Activated gamma-delta T cell treated with anti-CD3 and anti-CD28 coated beads, Interleukin-2, amount 50 U/mL, for 16 hours (primary cell): ENCODE measurements around the gene EFNA3.

Experiments
- DNase-seq: peaks from one replicate; pipeline ENCODE4 v3.0.0-alpha.2; 2020; ENCODE audit warnings: low read depth

The EFNA3 gene

GRCh38 chr1:155068599-155068998 is 10.0 kb upstream of the EFNA3 start:
- DNase-seq = no peak

DNA sequence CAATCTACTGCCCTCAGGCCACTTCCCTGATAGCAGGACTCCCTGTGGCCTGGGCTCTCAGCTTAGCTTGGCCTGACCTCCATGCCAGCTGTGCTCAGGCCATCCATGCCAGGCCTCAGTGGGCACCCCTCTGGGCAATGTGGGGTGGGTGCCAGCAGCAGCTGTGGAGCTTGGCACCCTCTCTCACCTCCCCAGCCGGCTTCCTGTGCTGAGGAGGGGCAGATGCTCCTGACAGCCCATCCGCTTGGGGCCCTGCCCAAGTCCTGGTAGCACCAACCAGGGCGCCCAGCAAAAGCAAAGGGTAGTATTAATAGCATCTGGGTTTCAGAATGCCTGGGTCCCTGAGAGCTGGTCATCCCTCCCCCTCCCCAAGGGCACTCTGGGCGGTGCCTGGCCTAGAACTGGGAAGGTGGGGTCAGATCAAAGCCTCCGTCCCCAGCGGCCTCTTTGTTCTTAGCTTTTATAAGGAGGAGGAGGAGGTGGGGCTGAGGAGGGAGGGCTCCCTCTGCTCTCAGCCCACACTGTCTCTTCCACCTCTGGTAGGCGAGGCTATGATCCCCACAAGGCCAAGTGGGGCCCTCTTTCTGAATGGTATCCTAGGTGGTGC is 9.0 kb upstream of the EFNA3 start:
- DNase-seq = no peak

DNA sequence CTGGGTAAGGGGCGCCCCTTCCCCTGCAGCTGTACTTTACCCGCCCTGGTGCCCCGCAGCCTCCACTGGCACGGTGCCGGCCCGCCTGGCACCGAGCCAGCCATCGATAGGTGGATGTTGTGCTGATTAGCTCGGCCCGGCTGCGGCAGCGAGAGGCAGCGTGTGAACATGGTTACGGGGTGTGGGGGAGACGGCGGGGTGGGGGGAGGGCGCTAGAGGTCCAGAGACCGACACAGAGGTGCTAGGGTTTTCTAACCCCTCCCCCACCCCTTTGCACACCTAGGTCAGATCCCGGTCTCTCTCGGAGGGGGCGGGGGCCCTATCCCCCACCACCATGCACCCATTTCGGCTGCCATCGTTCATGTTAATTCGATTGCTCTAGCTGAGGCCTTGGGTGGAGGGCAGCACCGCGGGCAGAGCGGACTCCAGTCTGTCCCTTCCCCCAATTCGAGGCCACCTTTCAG is 8.4 kb upstream of the EFNA3 start:
- no peak for DNase-seq

DNA sequence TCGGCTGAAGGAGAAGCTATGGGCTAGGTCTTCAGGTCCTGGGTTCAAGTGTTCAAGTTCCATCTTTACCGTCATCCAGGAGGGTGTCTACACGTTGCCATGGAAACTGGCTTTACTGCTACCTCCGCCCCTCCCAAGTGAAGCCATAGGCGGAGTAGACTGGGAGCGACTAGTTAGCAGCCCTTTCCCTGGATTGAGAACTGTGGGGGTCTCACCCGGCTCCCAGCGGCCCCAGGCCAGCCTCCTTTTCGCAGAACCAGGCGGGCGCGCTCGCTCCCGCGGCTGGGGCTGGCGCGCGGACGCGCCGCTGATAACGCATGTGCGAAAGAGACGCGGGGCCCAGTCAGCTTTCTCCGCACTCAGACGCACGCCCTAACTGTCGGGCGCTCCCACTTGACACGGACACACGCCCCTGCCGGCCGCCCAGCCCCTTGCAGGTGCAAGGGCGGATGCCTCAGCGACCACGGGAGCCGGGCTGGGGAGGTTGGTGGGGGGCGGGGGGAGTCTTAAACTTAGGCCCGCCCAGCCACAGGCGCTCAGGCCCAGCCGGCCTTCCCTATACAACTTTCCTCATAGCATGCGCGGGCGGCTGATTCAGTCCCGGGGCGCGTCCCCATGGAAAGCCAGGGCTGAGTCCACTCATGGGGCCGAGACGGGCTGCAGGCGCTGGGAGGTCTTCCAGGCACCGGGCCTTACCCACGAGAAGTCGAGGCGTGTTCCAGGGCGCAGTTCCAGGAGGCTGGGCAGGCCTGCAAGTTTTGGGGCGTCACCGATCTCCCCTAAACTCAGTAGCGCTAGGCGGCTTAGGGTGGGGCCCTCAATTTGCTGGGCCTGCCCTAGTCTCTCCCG is 7.7 kb upstream of the EFNA3 start:
- peak; percentile 60 for DNase-seq

DNA sequence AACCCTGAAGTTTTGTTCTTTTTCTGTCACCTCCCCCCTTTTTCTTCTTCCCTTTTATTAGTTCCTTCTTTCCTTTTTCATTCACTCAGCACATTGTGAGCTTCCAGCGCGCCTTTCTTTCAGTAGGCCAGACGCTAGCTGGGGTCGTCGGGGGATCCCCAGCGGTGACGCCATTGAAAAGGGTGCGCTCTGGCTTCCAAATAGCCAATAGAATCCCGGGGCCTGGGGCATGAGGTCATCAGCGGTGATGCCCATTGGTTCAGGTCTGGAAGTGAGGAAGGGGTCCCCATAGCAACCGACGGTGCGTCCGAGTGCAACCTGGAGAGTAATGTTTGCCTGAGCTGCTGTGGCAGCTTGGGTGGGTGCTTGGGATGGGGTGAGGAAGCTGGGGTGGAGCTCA is 6.9 kb upstream of the EFNA3 start:
- DNase-seq = no peak

DNA sequence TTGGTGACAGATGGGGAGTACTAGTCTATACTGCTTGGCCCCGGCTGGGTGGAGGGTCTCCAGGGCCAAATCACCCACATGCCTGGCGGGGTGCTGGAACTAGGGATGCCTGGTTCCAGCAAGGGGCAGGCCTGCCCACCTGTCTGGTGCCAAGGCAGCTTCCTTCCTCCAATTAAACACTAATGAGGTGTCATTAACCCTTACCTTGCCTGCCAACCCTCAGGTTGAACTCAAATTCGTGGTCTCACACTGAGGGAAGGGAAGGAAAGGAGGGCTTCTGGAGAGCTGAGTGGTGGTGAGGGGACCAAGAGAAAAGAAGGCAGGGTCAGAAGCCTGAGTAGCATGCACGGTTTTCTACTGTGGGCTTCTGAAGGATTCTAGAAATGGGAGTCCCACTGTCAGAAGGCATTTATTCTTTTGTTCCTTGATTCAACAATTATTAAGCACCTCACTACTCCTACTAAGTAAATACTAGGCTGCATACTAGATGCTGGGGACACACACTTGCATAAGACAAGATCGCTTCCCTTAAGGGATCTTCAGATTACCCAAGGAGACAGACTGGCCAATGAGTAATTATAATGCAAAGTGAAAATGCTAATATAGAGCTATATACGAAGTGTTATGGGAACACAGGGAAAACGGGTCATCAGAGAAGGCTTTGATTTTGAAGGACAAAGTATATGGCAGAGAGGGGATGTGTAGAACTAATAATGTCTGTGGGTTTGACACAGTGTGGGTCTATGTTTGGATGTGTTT is 5.9 kb upstream of the EFNA3 start:
- DNase-seq = no peak

- no peak for DNase-seq
These were observed 5.0 kb upstream of the EFNA3 start for GRCh38 chr1:155073377-155074242.

DNA sequence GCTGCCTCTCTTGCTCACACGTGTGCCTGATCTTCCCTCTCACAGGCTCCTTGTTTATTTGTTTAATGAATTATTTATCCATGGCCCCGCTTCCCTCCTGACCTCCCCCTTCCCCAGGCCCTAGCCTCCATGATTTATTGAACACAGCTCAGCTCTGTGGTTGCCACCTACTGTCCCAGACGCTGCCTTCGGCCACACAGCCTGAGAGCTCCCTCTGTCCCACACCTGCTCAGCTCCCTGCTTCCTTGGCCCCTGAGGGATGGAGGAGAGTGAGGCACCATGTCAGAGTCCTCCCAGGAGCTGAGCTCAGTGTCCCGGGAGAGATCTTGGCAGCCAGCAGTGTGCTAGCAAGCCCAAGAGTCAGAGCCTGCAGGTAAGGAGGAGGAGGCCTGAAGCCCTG is 3.1 kb upstream of the EFNA3 start:
- DNase-seq = no peak

GRCh38 chr1:155076371-155076770 is 2.3 kb upstream of the EFNA3 start:
- DNase-seq = no peak

DNA sequence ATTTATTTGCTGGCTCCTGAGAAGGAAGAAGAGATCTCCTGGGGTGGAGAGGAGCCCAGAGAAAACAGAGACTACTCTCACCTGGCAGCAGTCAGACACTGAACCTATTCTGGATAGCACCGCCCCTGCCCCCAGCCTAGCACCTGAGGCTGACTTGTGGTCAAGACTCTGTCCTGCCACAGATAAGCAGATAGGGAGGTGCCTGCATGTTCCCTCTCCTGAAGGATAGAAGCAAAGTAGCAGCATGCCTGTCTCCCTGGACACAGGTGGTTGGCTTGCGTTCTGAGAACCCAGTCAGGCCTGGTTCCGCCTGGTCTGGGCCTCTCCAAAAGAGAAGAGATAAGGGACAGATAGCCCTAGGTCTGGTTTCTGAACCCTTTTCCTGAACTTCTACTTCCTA is 1.3 kb upstream of the EFNA3 start:
- DNase-seq = no peak

DNA sequence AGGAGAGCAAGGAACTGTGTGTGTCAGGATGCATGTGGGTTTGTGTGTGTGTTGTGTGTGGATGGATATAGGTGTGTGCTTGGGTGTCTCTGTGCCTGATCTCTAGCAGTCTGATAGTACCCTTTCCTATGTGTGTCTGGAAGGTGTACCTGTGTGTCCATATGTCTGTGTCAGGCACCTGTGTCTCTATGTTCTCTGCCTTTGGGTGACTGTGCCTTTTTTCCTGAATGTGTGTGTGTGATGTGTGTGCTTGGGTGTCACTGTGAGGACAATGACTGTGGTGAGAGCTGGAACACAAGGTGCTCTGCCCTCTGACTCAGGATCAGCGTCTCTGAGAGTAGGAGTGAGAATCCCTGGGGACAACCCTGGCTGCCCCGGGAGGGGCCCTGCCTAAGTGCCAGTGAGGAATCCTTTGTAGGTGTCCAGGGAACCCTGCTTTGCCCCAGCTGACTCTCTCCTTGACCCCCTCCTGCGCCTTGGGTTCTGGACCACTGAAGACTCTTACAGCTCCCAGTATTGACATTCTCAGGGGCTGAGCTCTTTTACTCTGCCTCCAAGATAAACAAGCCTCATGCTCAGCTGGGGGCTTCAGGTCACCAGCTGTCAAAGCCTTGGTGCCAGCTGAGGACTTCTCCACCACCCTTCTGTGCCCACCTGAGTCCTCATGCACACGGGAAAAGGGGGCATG is 735 bp upstream of the EFNA3 start:
- no peak for DNase-seq

GRCh38 chr1:155079210-155079486 is 511 bp downstream of the EFNA3 start:
- DNase-seq = no peak

- no peak for DNase-seq
These were observed 1.1 kb downstream of the EFNA3 start for GRCh38 chr1:155079487-155080311.

GRCh38 chr1:155080312-155081228 is 1.9 kb downstream of the EFNA3 start:
- no peak for DNase-seq

DNA sequence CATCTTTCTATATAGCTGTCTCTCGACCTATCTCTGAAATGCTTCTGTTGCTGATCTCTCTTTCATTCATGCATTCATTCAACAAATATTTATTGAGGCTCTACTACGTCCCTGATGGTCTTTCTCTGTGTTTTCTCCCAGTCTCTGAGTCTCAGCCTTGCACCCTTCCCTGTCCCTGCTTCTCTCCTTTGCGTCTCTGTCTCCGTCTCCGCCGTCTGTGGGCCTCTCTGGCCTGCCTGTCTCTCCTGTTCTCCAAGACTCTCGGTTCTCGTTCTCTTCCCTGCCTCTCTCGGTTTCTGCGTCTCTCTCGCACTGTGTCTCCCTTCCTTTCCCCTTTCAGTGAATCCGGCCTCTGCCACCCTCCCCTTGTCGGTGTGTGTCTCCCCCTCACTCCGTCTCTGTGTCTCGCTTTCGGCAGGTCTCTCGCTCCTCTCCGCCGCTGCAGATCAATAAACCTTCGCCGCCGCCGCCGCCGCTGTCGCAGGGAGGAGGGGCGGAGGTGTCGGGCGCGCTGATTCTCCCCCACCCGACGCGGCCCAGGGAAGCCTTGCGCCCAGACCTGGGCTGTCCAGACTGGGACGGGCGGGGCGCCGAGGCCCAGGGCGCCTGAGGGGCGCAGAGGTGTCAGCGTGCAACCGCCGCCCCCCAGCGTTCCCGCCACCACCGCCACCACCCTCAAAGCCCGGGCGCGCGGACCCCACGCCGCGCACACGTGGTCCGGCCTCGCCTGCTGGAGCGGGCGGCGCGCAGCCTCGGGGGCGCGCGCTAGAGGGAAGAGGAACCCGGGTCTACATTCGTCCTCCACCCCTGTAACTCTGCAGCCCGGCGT is 3.0 kb downstream of the EFNA3 start:
- no peak for DNase-seq

DNA sequence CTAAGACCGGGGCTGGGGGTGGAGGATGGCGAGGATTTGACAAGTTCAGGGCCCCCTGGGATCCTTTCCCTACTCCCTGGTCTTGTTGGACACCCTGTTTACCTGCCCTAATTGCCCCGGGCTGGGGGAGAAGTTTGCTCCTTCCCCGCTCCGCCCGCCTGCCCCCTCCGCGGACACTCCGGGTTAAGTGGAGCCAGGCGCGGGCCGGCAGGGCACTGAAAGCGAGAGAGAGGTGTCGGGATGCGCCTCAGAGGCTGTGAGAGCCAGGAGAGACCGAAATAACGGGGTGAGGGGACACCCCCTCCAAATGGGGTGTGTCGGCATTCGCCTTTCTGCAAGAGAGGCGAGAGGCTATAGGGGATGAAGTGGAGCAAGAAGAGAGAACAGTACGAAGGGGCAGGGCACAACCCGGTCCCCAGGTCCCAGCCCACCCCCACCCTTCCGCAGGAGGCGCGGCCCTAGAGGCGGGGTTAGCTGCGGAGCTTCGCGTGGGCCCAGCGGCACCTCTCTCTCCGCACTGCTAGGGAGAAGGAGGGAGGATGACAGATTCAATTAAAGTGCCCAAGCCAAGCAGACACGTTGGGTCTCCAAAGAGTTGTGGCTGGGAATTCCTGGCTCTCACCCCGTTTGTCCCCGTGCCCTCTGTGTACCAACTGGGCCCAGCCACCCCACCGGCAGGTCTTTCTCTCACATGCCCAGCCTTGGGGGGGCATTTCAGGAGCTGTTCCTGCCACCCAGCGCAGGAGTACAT is 3.8 kb downstream of the EFNA3 start:
- DNase-seq = no peak

- no peak for DNase-seq
These were observed 4.5 kb downstream of the EFNA3 start for GRCh38 chr1:155083052-155083541.
